ENCODE measurements around the gene ANXA8. TPM values are rescaled to one million over a fixed set of nuclear protein-coding genes. Genes with fewer than 3 reads are reported as not detected.

The ANXA8 gene
- total RNA-seq, 4 donors from 2014 or later, result not detected

DNA sequence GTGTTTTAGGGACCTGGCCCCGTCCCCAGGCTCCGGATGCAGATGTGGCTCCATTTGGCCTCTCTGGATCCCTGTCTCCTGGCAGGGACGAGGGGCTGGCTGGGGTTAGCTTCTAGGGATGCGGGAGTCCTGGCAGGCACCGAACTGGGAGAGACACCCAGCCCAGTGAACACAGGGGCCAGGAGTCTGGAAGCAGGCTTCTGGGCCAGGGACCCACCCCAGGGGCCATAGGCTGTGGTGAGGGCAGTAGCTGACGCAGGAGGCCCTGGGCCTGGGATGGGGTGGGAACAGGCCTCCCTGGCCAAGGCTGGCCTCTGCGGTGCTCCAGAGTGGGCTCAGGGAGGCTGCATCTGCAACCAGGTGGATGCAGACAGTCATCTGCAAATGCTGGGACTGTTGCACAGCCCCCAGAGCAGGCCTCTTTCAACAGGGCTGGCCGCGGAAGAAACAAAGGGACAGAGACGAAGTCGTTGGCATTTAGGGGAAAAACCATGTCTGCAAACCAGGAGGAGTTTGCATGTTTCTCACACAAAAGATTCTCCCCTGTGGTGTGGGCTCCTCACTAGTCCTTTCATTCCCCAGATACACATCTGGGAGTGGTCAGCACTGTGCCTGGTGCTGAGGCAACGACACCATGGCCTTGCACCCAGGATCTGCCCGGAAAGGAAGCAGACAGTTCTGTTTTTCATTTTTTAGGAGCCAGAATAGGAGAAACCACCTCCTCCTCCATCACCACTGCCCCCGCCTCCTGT is 63.4 kb downstream of the ANXA8 start:
- H3K4me1 ChIP-seq, result no peaks in the 10 kb centered on the region
- intact Hi-C loops (cut with DNase I), result no loop called here
- WGBS, result 92% methylated on average over 5 of the region's 14 CpGs
- H3K4me3 ChIP-seq, result no peak overlapping the region
- no peak overlapping the region for H3K27ac ChIP-seq (replicated peaks in 1 of 4)
- H3K9me3 ChIP-seq, result no peaks in the 10 kb centered on the region
- TF ChIP-seq EP300 (IDR thresholded peaks at IDR 0.05) (no peak), POLR2AphosphoS5 (IDR thresholded peaks at IDR 0.05) (no peak), POLR2A (IDR thresholded peaks at IDR 0.05; ENCODE audit: low read depth) (no peak)
- TF ChIP-seq, protein P1, sequence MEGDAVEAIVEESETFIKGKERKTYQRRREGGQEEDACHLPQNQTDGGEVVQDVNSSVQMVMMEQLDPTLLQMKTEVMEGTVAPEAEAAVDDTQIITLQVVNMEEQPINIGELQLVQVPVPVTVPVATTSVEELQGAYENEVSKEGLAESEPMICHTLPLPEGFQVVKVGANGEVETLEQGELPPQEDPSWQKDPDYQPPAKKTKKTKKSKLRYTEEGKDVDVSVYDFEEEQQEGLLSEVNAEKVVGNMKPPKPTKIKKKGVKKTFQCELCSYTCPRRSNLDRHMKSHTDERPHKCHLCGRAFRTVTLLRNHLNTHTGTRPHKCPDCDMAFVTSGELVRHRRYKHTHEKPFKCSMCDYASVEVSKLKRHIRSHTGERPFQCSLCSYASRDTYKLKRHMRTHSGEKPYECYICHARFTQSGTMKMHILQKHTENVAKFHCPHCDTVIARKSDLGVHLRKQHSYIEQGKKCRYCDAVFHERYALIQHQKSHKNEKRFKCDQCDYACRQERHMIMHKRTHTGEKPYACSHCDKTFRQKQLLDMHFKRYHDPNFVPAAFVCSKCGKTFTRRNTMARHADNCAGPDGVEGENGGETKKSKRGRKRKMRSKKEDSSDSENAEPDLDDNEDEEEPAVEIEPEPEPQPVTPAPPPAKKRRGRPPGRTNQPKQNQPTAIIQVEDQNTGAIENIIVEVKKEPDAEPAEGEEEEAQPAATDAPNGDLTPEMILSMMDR (IDR thresholded peaks at IDR 0.05), result no peak
- no peaks in the 10 kb centered on the region for H3K36me3 ChIP-seq
- H3K27me3 ChIP-seq, result peaks cover 0 to 8% (median 0%) of the 10 kb centered on the region in 4 donors
- peak; percentile 84 for DNase-seq (ENCODE audit: extremely low spot score)

DNA sequence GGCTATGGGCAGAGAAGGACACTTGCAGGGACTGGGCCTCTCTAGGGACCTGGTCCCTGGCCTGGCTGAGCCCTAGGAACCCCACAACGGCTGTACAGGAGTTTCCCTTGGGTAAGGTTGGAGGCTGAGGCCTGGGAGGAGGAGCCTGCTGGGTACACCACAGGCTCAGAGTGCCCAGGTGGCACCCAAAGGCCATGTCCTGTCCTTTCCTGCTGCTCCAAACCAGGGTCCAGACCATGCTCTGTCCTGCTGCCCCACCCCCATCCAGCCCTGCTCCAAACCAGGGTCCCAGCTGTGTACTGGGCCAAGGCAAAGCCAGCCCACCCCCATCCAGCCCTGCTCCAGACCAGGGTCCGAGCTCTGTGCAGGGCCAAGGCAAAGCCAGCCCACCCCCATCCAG is 64.5 kb downstream of the ANXA8 start:
- TF ChIP-seq POLR2A (IDR thresholded peaks at IDR 0.05; ENCODE audit: low read depth), result no peak
- TF ChIP-seq, protein P1 (IDR thresholded peaks at IDR 0.05), result no peak
- no peak for TF ChIP-seq POLR2AphosphoS5 (IDR thresholded peaks at IDR 0.05)
- no peak for TF ChIP-seq EP300 (IDR thresholded peaks at IDR 0.05)
- H3K36me3 ChIP-seq, result no peaks in the 10 kb centered on the region
- no peaks in the 10 kb centered on the region for H3K9me3 ChIP-seq
- no peak overlapping the region for H3K27ac ChIP-seq (replicated peaks in 1 of 4)
- intact Hi-C loops (cut with DNase I), result no loop called here
- peaks cover 0 to 8% (median 0%) of the 10 kb centered on the region in 4 donors for H3K27me3 ChIP-seq
- no peak for DNase-seq (ENCODE audit: extremely low spot score)
- H3K4me1 ChIP-seq, result no peaks in the 10 kb centered on the region
- WGBS, result 83% methylated on average over 1 of the region's 2 CpGs
- no peak overlapping the region for H3K4me3 ChIP-seq

DNA sequence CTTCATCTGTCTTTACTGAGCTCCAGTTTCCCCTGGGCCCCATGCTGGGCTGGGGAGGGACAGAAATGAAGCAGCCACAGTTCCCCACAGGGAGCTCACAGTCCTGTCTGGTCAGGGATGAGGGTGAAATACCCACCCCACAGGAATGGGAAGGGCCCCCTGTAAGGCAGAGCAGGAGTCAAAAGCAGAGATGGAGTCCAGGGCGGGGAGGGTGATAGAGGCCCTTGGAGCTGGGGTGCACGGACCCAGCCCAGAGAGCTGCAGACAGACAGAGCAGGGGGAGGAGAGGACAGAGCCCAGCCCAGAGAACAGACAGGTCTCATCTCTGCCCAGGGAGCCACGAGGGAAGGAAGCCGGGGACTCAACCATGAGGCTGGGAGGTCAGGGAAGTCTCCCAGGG is 64.9 kb downstream of the ANXA8 start:
- 88% methylated on average over 4 of the region's 4 CpGs for WGBS
- intact Hi-C loops (cut with DNase I), result no loop called here
- peak; percentile 79 for DNase-seq (ENCODE audit: extremely low spot score)

DNA sequence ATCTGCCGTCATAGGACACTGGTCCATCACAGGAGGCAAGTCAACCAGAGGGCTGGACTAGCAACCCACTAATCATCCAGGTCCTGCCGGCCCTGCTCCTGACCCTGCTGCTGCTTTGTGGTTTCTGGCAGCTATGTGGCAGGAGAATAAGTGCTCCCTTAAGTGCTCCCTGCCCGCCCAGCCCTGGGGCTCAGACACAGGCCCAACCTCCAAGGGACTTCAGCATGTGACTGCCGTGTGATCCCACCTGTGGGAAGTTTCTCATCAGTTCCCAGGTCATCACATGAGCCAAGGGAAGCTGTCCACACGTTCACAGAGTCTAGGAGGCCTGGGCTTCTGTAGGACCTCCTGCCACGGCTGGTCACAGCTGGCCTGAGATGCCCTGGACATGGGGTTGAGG is 65.6 kb downstream of the ANXA8 start:
- H3K36me3 ChIP-seq, result no peaks in the 10 kb centered on the region
- peaks cover 0 to 8% (median 0%) of the 10 kb centered on the region in 4 donors for H3K27me3 ChIP-seq
- H3K4me3 ChIP-seq, result no peak overlapping the region
- no peak overlapping the region for H3K27ac ChIP-seq (replicated peaks in 1 of 4)
- H3K4me1 ChIP-seq, result no peaks in the 10 kb centered on the region
- intact Hi-C loops (cut with DNase I), result no loop called here
- 87% methylated on average over 2 of the region's 6 CpGs for WGBS
- DNase-seq (ENCODE audit: extremely low spot score), result no peak
- TF ChIP-seq POLR2AphosphoS5 (IDR thresholded peaks at IDR 0.05), result no peak
- TF ChIP-seq EP300 (IDR thresholded peaks at IDR 0.05), result no peak
- TF ChIP-seq POLR2A (IDR thresholded peaks at IDR 0.05; ENCODE audit: low read depth), result no peak
- TF ChIP-seq, protein P1 (IDR thresholded peaks at IDR 0.05), result no peak
- H3K9me3 ChIP-seq, result no peaks in the 10 kb centered on the region

More for the DNA sequence above, 64.9 kb downstream of the ANXA8 start:
- TF ChIP-seq EP300 (IDR thresholded peaks at IDR 0.05) (no peak), POLR2AphosphoS5 (IDR thresholded peaks at IDR 0.05) (no peak), POLR2A (IDR thresholded peaks at IDR 0.05; ENCODE audit: low read depth) (no peak)
- TF ChIP-seq, protein P1 (IDR thresholded peaks at IDR 0.05), result no peak
- no peaks in the 10 kb centered on the region for H3K36me3 ChIP-seq
- H3K9me3 ChIP-seq, result no peaks in the 10 kb centered on the region
- H3K27me3 ChIP-seq, result peaks cover 0 to 8% (median 0%) of the 10 kb centered on the region in 4 donors
- H3K4me3 ChIP-seq, result no peak overlapping the region
- H3K27ac ChIP-seq (replicated peaks in 1 of 4), result no peak overlapping the region
- H3K4me1 ChIP-seq, result no peaks in the 10 kb centered on the region

Small RNA genes within 50 kb of the gene (small RNA-seq; reads per million reads assigned to genes)
- gene AL591684.3 (0 reads per million in 3 donors), gene RNA5SP312 (0 reads per million in 3 donors)

Other genes with a start within 250 kb of the ANXA8 start
- 10 to 100 TPM in 3 of 4 donors, 1 to 10 TPM in 1; 5.6 to 33.3 (median 29.5) TPM for gene GDF10, start 183.9 kb downstream of the ANXA8 start, total RNA-seq
- gene GDF2, start 161.7 kb downstream of the ANXA8 start, total RNA-seq, result not detected
- gene RBP3, start 135.8 kb downstream of the ANXA8 start, total RNA-seq, result under 1 TPM in 2 of 4 donors, not detected in 2; under 0.01 to 0.06 TPM
- gene ZNF488, start 99.8 kb downstream of the ANXA8 start, total RNA-seq, result under 1 TPM in 1 of 4 donors, not detected in 3; 0.11 TPM
- not detected for gene FAM25G, start 7.6 kb upstream of the ANXA8 start, total RNA-seq
- gene AGAP9, start 39.5 kb upstream of the ANXA8 start, total RNA-seq, result 1 to 10 TPM; 2.6 to 5.4 (median 3.8) TPM

Measured in esophagus muscularis mucosa (tissue), 4 donors.